Heart left ventricle (tissue), 16 donors: ENCODE measurements around the gene BATF3. TPM values are rescaled to one million over a fixed set of nuclear protein-coding genes. Genes with fewer than 3 reads are reported as not detected.
"Not testable (repeated sequence)": the region's sequence is repeated elsewhere in the genome, so short reads cannot be mapped to it uniquely, and the experiment has no call there.

Experiments used
- ATAC-seq, 4 donors: fragments of 200-7000 bp; cut with Tn5 transposase; one replicate each; pipeline ENCODE4 v1.9.1; 2020 to 2022; ENCODE audit warnings: moderate library complexity in 4 of 4, mild to moderate bottlenecking in 3 of 4, moderate number of reproducible peaks in 1 of 4
- DNase-seq, 5 donors: peaks; one replicate each; pipeline ENCODE4 v3.0.0-alpha.2; 2020
- H3K27ac ChIP-seq, 12 donors: fragments of 200-600 bp; sonication (generic) in 4 of 12; one replicate each; pipeline versions ENCODE4 v1.5.0 to v1.8.0; 2016 to 2022; ENCODE audit warnings: mild to moderate bottlenecking in 2 of 12
- H3K27me3 ChIP-seq, 9 donors: fragments of 200-600 bp; sonication (generic) in 2 of 9; one replicate each; pipeline versions ENCODE4 v1.5.1 to v1.8.0; 2016 to 2022; ENCODE audit warnings: mild to moderate bottlenecking in 3 of 9
- H3K36me3 ChIP-seq, 9 donors: fragments of 200-600 bp; sonication (generic) in 2 of 9; one replicate each; pipeline versions ENCODE4 v1.5.0 to v1.8.0; 2018 to 2022; ENCODE audit warnings: mild to moderate bottlenecking in 2 of 9
- H3K4me1 ChIP-seq, 12 donors: fragments of 200-600 bp; sonication (generic) in 4 of 12; one replicate each; pipeline versions ENCODE4 v1.5.0 to v1.8.0; 2016 to 2022; ENCODE audit warnings: mild to moderate bottlenecking in 3 of 12
- H3K4me3 ChIP-seq, 12 donors: fragments of 200-600 bp; sonication (generic) in 4 of 12; one replicate each; pipeline versions ENCODE4 v1.5.0 to v1.8.0; 2017 to 2022; ENCODE audit warnings: mild to moderate bottlenecking in 9 of 12, moderate library complexity in 4 of 12
- H3K9me3 ChIP-seq, 12 donors: fragments of 200-600 bp; sonication (generic) in 4 of 12; one replicate each; pipeline versions ENCODE4 v1.5.0 to v1.8.0; 2016 to 2022; ENCODE audit warnings: mild to moderate bottlenecking in 1 of 12
- POLR2A ChIP-seq, 2 donors: fragments of 450-650 bp; IDR thresholded peaks; one replicate each; pipeline ENCODE4 v1.6.1; 2017; ENCODE audit warnings: antibody characterized with exemption in 2 of 2, mild to moderate bottlenecking in 2 of 2, moderate library complexity in 2 of 2
- WGBS, 4 donors: extraction: QIAGEN DNeasy Blood & Tissue Kit in 2 of 4; methylation state at CpG; one replicate each; pipeline versions ENCODE4 v1.1.5 to v1.1.7; 2013 to 2018; 5-methylcytosine and 5-hydroxymethylcytosine counted together
- intact Hi-C, 10 donors: fragments of 100-400 bp; cut with DNase I; formaldehyde crosslinking; loops; one replicate each; pipeline versions ENCODE4 v1.11.1 to v1.14.2; 2022
- polyA plus RNA-seq, 2 donors: library from polyadenylated mRNA; stranded (reverse); fragments of 200-250 nt; gene quantifications; one replicate each; pipeline ENCODE4 v1.2.3, GENCODE V29; 2013
- total RNA-seq, 9 donors: library from RNA; depleted of rRNA in 2 of 9; stranded (reverse); fragments of >200 nt in 2 of 9; fragmentation: NEBNext Ultra II Directional in 3 of 9; extraction: Animal tissue kit (Norgen Biotek cat#: 25700) in 3 of 9; gene quantifications; one replicate each; pipeline versions ENCODE4 v1.1.0 to v1.2.4, GENCODE V29; 2016 to 2023
- TF ChIP-seq, protein P1 (sequence below), 12 donors: fragments of 200-600 bp; sonication (generic) in 4 of 12; IDR thresholded peaks; one replicate each; pipeline versions ENCODE4 v1.5.0 to v1.8.0; 2018 to 2022; ENCODE audit warnings: antibody characterized with exemption in 12 of 12, mild to moderate bottlenecking in 5 of 12
- donor health status: ischemic (EF 13 %, LVEDD 7.1; RV severe dilation, severe dysfunction).
- donor health status: healthy with polysubstance abuse.
- donor health status: DM: no; HTN: yes; CAD: no.
- donor health status: DM: no; HTN: no; CAD: no.
- donor health status: ischemic (EF 25% LVEDD 6.9; RV normal size, moderate dysfunction).
- donor health status: ischemic (EF 25% LVEDD 5.7; RV mildly dilated, moderate dysfunction).
- donor health status: healthy.
- donor health status: DM: yes; HTN: yes; CAD: no.
- donor health status: ischemic (EF 35%, LVEDD 5.7; RV mildly dilated, moderate dysfunction).
- donor health status: nonischemic (EF 11% LVEDD 7.7; RV severe dilation, severe dysfunction).
- donor health status: DM: yes; HTN: yes; CAD: no.
- donor health status: PGD.
- donor health status: ischemic (EF 29% LVEDD 5.4; RV normal size, mild dysfunction).
- donor health status: nonischemic (EF 23%, LVEDD 6.1; RV moderate dilation, normal function).

The BATF3 gene
- total and polyA plus RNA-seq, 11 donors, result 0.50 to 8.9 (median 1.2) TPM; not detected in 1

DNA sequence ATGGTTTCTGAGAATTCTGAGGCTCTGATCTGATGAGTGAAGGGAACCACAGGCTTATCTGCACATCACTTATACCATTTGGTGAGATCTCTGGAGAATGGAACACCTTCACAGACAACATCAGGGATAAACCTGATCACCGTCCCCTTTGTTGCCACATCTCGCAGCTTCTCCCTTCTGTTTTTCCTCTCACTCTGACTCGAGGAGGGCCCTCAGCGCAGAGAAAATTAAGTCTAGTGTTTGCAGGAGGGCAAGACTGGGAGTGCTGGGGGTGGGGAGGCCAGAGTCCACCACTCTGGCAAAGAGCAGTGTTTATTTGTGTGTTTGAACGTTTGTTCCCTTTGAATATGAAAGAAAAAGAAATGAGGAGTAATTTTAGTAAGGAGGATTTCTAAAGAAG is 29.0 kb upstream of the BATF3 start:
- 78 to 82% (median 80%) methylated on average over 5 of the region's 5 CpGs for WGBS, 4 donors
- TF ChIP-seq, protein P1, sequence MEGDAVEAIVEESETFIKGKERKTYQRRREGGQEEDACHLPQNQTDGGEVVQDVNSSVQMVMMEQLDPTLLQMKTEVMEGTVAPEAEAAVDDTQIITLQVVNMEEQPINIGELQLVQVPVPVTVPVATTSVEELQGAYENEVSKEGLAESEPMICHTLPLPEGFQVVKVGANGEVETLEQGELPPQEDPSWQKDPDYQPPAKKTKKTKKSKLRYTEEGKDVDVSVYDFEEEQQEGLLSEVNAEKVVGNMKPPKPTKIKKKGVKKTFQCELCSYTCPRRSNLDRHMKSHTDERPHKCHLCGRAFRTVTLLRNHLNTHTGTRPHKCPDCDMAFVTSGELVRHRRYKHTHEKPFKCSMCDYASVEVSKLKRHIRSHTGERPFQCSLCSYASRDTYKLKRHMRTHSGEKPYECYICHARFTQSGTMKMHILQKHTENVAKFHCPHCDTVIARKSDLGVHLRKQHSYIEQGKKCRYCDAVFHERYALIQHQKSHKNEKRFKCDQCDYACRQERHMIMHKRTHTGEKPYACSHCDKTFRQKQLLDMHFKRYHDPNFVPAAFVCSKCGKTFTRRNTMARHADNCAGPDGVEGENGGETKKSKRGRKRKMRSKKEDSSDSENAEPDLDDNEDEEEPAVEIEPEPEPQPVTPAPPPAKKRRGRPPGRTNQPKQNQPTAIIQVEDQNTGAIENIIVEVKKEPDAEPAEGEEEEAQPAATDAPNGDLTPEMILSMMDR (IDR thresholded peaks at IDR 0.05), result no peak

GRCh38 chr1:212727386-212728181 is 27.9 kb upstream of the BATF3 start:
- DNase-seq (no peak), ATAC-seq (no peak)
- Histone ChIP-seq H3K27ac (no peak overlapping the region), H3K4me1 (peaks cover 0 to 3% (median 0%) of the 10 kb centered on the region in 12 donors), H3K36me3 (peaks cover 0 to 3% (median 0%) of the 10 kb centered on the region in 9 donors), H3K27me3 (no peaks in the 10 kb centered on the region), H3K4me3 (no peak overlapping the region), H3K9me3 (no peaks in the 10 kb centered on the region)
- 86 to 91% (median 88%) methylated on average over 13 of the region's 13 CpGs for WGBS, 4 donors
- no peak for TF ChIP-seq POLR2A (IDR thresholded peaks at IDR 0.05)
- intact Hi-C loops, result no loop called here

More for the DNA sequence above, 29.0 kb upstream of the BATF3 start:
- Histone ChIP-seq H3K36me3 (peaks cover 0 to 9% (median 0%) of the 10 kb centered on the region in 9 donors), H3K27ac (no peak overlapping the region), H3K9me3 (no peaks in the 10 kb centered on the region), H3K4me3 (no peak overlapping the region), H3K27me3 (no peaks in the 10 kb centered on the region), H3K4me1 (no peaks in the 10 kb centered on the region)
- ATAC-seq, result no peak
- no peak for DNase-seq
- intact Hi-C loops, result no loop called here

GRCh38 chr1:212724679-212725078 is 25.0 kb upstream of the BATF3 start:
- H3K9me3 ChIP-seq, intact Hi-C loops, ATAC-seq, H3K36me3 ChIP-seq, H3K27me3 ChIP-seq, H3K27ac ChIP-seq, H3K4me3 ChIP-seq, DNase-seq: not testable (repeated sequence)
- peaks cover 0 to 19% (median 0%) of the 10 kb centered on the region in 12 donors for H3K4me1 ChIP-seq
- 92 to 98% (median 94%) methylated on average over 13 to 34 of the region's 34 CpGs; no CpG with 5 or more reads in 1 of the 4 donors for WGBS, 4 donors

GRCh38 chr1:212722270-212722957 is 22.8 kb upstream of the BATF3 start:
- intact Hi-C loops, result no loop called here
- Histone ChIP-seq H3K4me3 (no peak overlapping the region), H3K4me1 (peaks cover 0 to 19% (median 0%) of the 10 kb centered on the region in 12 donors), H3K36me3 (no peaks in the 10 kb centered on the region), H3K27me3 (no peaks in the 10 kb centered on the region), H3K27ac (no peak overlapping the region), H3K9me3 (peaks cover 0 to 5% (median 0%) of the 10 kb centered on the region in 12 donors)
- no peak for DNase-seq
- TF ChIP-seq, protein P1 (IDR thresholded peaks at IDR 0.05), result no peak
- no peak for TF ChIP-seq POLR2A (IDR thresholded peaks at IDR 0.05)
- 62 to 79% (median 67%) methylated on average over 3 of the region's 3 CpGs for WGBS, 4 donors
- ATAC-seq, result no peak
